ENCODE measurements around the gene DISP3. TPM values are rescaled to one million over a fixed set of nuclear protein-coding genes. Genes with fewer than 3 reads are reported as not detected.

Gene DISP3
- total and polyA plus RNA-seq, 2 of the 4 experiments (the other 2 are of a cell fraction): 0.05 TPM; not detected in 1

- Histone ChIP-seq H3K4ac (ENCODE audit: low read depth, low read length) (no peak overlapping the region), H2BK120ac (ENCODE audit: low read depth, low read length) (no peak overlapping the region), H3K9ac (ENCODE audit: low read depth, low read length) (no peak overlapping the region), H3K18ac (ENCODE audit: low read depth, low read length) (no peak overlapping the region), H4K91ac (ENCODE audit: insufficient read depth, low read depth, low read length) (no peak overlapping the region), H3K4me1 (ENCODE audit: control insufficient read depth, insufficient read depth, low read length) (no peaks in the 10 kb centered on the region), H3K4me2 (ENCODE audit: low read depth, low read length) (no peak overlapping the region), H3K9me3 (ENCODE audit: control insufficient read depth, insufficient read depth, low read length) (no peaks in the 10 kb centered on the region), H2AFZ (replicated peaks; ENCODE audit: low read length, poor library complexity) (no peak overlapping the region), H2BK15ac (ENCODE audit: low read depth, low read length) (no peak overlapping the region), H3K14ac (replicated peaks; ENCODE audit: low read depth, low read length) (no peak overlapping the region), H3K23ac (ENCODE audit: low read depth, low read length) (no peak overlapping the region), H2AK5ac (ENCODE audit: low read depth, low read length) (no peak overlapping the region), H3K4me3 (ENCODE audit: insufficient read depth, low read depth, low read length) (no peak overlapping the region), H3K9me1 (ENCODE audit: insufficient read depth, low read length) (no peaks in the 10 kb centered on the region), H2AK9ac (replicated peaks; ENCODE audit: low read depth, low read length, poor library complexity) (no peak overlapping the region), H3K27ac (ENCODE audit: insufficient read depth, low read length) (no peak overlapping the region), H3K36me3 (ENCODE audit: control insufficient read depth, insufficient read depth, low read length) (no peaks in the 10 kb centered on the region), H2BK20ac (ENCODE audit: low read depth, low read length) (no peak overlapping the region), H4K5ac (ENCODE audit: low read depth, low read length) (no peak overlapping the region), H3K79me1 (ENCODE audit: low read depth in 1 of 2, low read length in 2 of 2) (no peaks in the 10 kb centered on the region), H3K27me3 (ENCODE audit: control insufficient read depth, insufficient read depth, low read length) (no peaks in the 10 kb centered on the region), H4K20me1 (ENCODE audit: insufficient read depth, low read length) (no peaks in the 10 kb centered on the region), H4K8ac (ENCODE audit: low read depth in 2 of 2, low read length in 2 of 2) (no peak overlapping the region), H3K56ac (ENCODE audit: extremely low read depth, insufficient read depth, low read length) (no peak overlapping the region), H2BK5ac (ENCODE audit: low read depth, low read length, poor library complexity, severe bottlenecking) (no peak overlapping the region)
- DNase-seq (no peak), ATAC-seq (ENCODE audit: low read depth) (no peak)
- BruUV-seq (replicated peaks): no TSS peak
- ChIA-PET CTCF (no interaction called here), POLR2A (ENCODE audit: unreplicated experiment) (no interaction called here)
- 33% methylated on average over 6 of the region's 16 CpGs; no CpG with 5 or more reads in 1 of the 2 experiments for WGBS, 2 experiments (ENCODE audit: extremely low coverage in 2 of 2, insufficient read length in 1 of 2)
- in situ Hi-C loops (cut with MboI; ENCODE audit: low sequenced_read_pairs) (no loop called here), dilution Hi-C loops (cut with HindIII; ENCODE audit: low sequenced_read_pairs, unreplicated experiment) (no loop called here), intact Hi-C loops (cut with micrococcal nuclease) (no loop called here)
- no peak for TF ChIP-seq CEBPB (IDR thresholded peaks at IDR 0.05; ENCODE audit: low read depth, low read length)
- TF ChIP-seq ELK1 (IDR thresholded peaks at IDR 0.05; ENCODE audit: borderline replicate concordance, low read depth, low read length): no peak
- TF ChIP-seq BHLHE40 (IDR thresholded peaks at IDR 0.05; ENCODE audit: low read depth, low read length): no peak
- no peak for TF ChIP-seq RFX5 (IDR thresholded peaks at IDR 0.05; ENCODE audit: low read depth, low read length)
- no peak for TF ChIP-seq FOS (IDR thresholded peaks at IDR 0.05; ENCODE audit: low read depth, low read length)
- TF ChIP-seq MXI1 (IDR thresholded peaks at IDR 0.05; ENCODE audit: borderline replicate concordance, low read depth, low read length): no peak
Observed at GRCh38 chr1:11518016-11518701, 39.2 kb downstream of the DISP3 start.

Data from IMR-90 (cell line).